Measurements from ENCODE around the gene CYSTM1. TPM values are rescaled to one million over a fixed set of nuclear protein-coding genes. Genes with fewer than 3 reads are reported as not detected.

CYSTM1 gene
- total RNA-seq, 1 experiment from 2014 or later, result 43.3 TPM

DNA sequence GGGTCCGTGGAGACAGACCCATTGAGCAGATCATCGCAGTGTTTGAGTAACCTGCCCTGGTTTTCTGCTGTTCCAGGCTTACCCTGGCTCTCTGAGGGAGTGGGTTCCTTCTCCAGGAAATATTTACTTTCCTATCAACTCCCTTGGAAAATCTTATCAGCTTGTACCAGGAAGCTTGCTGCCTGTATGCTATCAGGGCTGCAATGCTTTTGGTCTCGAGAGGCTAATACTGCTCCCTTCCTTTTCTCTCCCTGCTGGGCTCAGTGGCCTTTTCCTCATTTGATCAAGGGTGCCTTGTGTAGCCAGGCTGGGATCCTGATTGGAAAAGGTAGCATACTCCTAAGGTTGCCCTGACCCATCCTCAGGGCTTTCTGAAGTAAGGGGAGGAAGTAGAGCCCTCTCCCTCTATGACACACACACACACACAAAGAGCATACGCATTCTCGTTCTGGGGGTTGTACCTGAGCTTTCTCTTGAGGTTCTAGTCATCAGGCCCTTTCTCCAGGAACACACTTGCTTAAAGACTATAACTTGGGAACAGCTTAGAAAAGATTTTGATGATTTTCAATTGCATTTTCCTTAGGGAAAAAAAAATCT is 41.6 kb downstream of the CYSTM1 start:
- TF ChIP-seq, protein P1, sequence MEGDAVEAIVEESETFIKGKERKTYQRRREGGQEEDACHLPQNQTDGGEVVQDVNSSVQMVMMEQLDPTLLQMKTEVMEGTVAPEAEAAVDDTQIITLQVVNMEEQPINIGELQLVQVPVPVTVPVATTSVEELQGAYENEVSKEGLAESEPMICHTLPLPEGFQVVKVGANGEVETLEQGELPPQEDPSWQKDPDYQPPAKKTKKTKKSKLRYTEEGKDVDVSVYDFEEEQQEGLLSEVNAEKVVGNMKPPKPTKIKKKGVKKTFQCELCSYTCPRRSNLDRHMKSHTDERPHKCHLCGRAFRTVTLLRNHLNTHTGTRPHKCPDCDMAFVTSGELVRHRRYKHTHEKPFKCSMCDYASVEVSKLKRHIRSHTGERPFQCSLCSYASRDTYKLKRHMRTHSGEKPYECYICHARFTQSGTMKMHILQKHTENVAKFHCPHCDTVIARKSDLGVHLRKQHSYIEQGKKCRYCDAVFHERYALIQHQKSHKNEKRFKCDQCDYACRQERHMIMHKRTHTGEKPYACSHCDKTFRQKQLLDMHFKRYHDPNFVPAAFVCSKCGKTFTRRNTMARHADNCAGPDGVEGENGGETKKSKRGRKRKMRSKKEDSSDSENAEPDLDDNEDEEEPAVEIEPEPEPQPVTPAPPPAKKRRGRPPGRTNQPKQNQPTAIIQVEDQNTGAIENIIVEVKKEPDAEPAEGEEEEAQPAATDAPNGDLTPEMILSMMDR (conservative IDR thresholded peaks at IDR 0.05; ENCODE audit: low read depth, low read length), result no peak
- TF ChIP-seq EZH2phosphoT487 (IDR thresholded peaks at IDR 0.05; ENCODE audit: borderline replicate concordance, low read length), result no peak
- no peak for TF ChIP-seq EZH2 (IDR thresholded peaks at IDR 0.05; ENCODE audit: low read length, unreplicated experiment)
- Histone ChIP-seq H2AFZ (ENCODE audit: low read length) (no peak overlapping the region), H3K36me3 (ENCODE audit: low read depth, low read length) (peaks cover 7% of the 10 kb centered on the region; the same call in 1 of the 2 replicates), H3K79me2 (ENCODE audit: low read length) (no peaks in the 10 kb centered on the region), H3K27ac (ENCODE audit: low read length) (no peak overlapping the region), H4K20me1 (ENCODE audit: low read length) (no peaks in the 10 kb centered on the region), H3F3A (ENCODE audit: low read length, unreplicated experiment) (no peaks in the 10 kb centered on the region), H3K27me3 (ENCODE audit: low read length) (no peaks in the 10 kb centered on the region), H3K4me2 (ENCODE audit: low read length) (no peak overlapping the region), H3K9me2 (replicated peaks; ENCODE audit: low read length) (no peaks in the 10 kb centered on the region), H3K4me3 (ENCODE audit: low read length) (no peak overlapping the region), H3K4me1 (ENCODE audit: insufficient read depth, low read length) (peaks cover 36% of the 10 kb centered on the region), H3K9ac (ENCODE audit: low read length) (no peak overlapping the region), H3K9me3 (ENCODE audit: low read length) (no peaks in the 10 kb centered on the region)
- ATAC-seq, result no peak
- BruUV-seq (replicated peaks), result no TSS peak
- ChIA-PET CTCF (no interaction called here), POLR2A (ENCODE audit: unreplicated experiment) (interaction anchor here (0.6 kb wide), 1 partner anchor 130 kb away, joined by 4 read pairs; the partner anchor contains the start of gene HBEGF)
- intact Hi-C loops (cut with micrococcal nuclease), result no loop called here
- no peak for DNase-seq

- Histone ChIP-seq H3K9me2 (replicated peaks; ENCODE audit: low read length) (no peaks in the 10 kb centered on the region), H3K36me3 (ENCODE audit: low read depth, low read length) (peaks cover 7% of the 10 kb centered on the region; the same call in 1 of the 2 replicates), H3K9me3 (ENCODE audit: low read length) (no peaks in the 10 kb centered on the region), H3K27me3 (ENCODE audit: low read length) (no peaks in the 10 kb centered on the region), H3K27ac (ENCODE audit: low read length) (no peak overlapping the region), H3K4me3 (ENCODE audit: low read length) (no peak overlapping the region), H4K20me1 (ENCODE audit: low read length) (no peaks in the 10 kb centered on the region), H2AFZ (ENCODE audit: low read length) (no peak overlapping the region), H3K4me2 (ENCODE audit: low read length) (no peak overlapping the region), H3K4me1 (ENCODE audit: insufficient read depth, low read length) (peaks cover 45% of the 10 kb centered on the region), H3K9ac (ENCODE audit: low read length) (no peak overlapping the region), H3K79me2 (ENCODE audit: low read length) (no peaks in the 10 kb centered on the region), H3F3A (ENCODE audit: low read length, unreplicated experiment) (no peaks in the 10 kb centered on the region)
- intact Hi-C loops (cut with micrococcal nuclease), result no loop called here
- DNase-seq (no peak), ATAC-seq (no peak)
- CTCF ChIA-PET, result no interaction called here
- BruUV-seq (replicated peaks), result no TSS peak
- no peak for TF ChIP-seq EZH2 (IDR thresholded peaks at IDR 0.05; ENCODE audit: low read length, unreplicated experiment)
- TF ChIP-seq, protein P1 (conservative IDR thresholded peaks at IDR 0.05; ENCODE audit: low read depth, low read length), result no peak
- no peak for TF ChIP-seq EZH2phosphoT487 (IDR thresholded peaks at IDR 0.05; ENCODE audit: borderline replicate concordance, low read length)
- POLR2A ChIA-PET (ENCODE audit: unreplicated experiment), result interaction anchor here (0.6 kb wide), 1 partner anchor 129 kb away, joined by 4 read pairs; the partner anchor contains the start of gene HBEGF
These were observed 42.5 kb downstream of the CYSTM1 start for GRCh38 chr5:140217299-140218026.
